Stimulated activated naive B cell treated with anti-CD40 and anti-IgM and Interleukin-4, amounts not matched to agents 10 μg/mL and 1 μg/mL and 100 μg/mL, for 72 hours (primary cell): Measurements from ENCODE around the gene DMAC2L.
A peak's percentile ranks its signal among the peaks of the same experiment; 100 is the strongest.
"Not testable (repeated sequence)": the region's sequence is repeated elsewhere in the genome, so short reads cannot be mapped to it uniquely, and the experiment has no call there.

Experiments used
- ATAC-seq, 2 donors: fragments of 150-1000 bp; cut with Tn5 transposase; replicated peaks; 2 replicates each; pipeline ENCODE4 v1.10.0; 2021; ENCODE audit warnings: moderate library complexity in 1 of 2
- DNase-seq: peaks from one replicate; pipeline ENCODE4 v3.0.0; 2021
- H3K27ac Mint-ChIP-seq: one replicate; pipeline ENCODE4 v1.8.0; 2022; ENCODE audit warnings: mild to moderate bottlenecking, mixed read lengths
- H3K27me3 Mint-ChIP-seq, 2 donors: one replicate each; pipeline ENCODE4 v1.8.0; 2022; ENCODE audit warnings: mixed read lengths in 2 of 2
- H3K36me3 Mint-ChIP-seq, 2 donors: one replicate each; pipeline ENCODE4 v1.8.0; 2022; ENCODE audit warnings: mixed read lengths in 2 of 2, mild to moderate bottlenecking in 1 of 2
- H3K4me1 Mint-ChIP-seq, 2 donors: one replicate each; pipeline ENCODE4 v1.8.0; 2022; ENCODE audit warnings: mixed read lengths in 2 of 2, mild to moderate bottlenecking in 1 of 2
- H3K4me3 Mint-ChIP-seq, 2 donors: one replicate each; pipeline ENCODE4 v1.8.0; 2022; ENCODE audit warnings: mild to moderate bottlenecking in 2 of 2, mixed read lengths in 2 of 2, moderate library complexity in 1 of 2
- H3K9me3 Mint-ChIP-seq, 2 donors: one replicate each; pipeline ENCODE4 v1.8.0; 2022; ENCODE audit warnings: mixed read lengths in 2 of 2, mild to moderate bottlenecking in 1 of 2

DMAC2L gene

DNA sequence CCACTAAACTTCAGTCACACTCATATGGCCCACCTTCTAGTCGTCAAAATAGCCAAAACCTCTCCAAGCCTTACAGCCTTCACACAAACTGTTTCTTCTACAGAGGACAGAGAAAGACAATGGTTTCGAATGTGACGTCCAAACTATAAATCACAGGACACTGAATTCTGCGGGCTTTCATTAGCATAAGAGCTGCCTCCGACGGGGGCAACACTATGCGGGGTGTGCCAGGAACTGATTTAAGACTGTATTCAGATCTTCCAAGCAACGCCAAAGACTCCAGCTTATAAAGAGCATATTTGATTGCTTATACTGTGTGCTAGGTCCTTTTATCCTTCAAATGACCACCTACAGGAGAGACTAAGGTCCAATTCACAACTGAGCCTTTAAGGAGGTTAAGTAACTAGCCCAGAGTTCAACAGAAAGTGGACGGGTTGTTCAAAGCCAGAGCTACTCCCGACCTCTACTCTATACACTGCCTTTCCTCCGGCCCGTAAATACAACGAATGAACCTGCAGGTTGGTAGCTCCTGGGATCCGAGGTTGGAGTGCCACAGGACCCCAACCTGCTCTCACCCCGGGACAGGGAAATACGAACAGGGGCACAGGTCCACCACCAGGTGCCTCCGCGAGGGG, 670 bp upstream of the DMAC2L start:
- peaks cover 0 to 4% of the 10 kb centered on the region in 2 donors for H3K9me3 Mint-ChIP-seq
- H3K36me3 Mint-ChIP-seq, result peaks cover 20 to 22% of the 10 kb centered on the region in 2 donors
- peak overlapping the region; percentile 96 for H3K27ac Mint-ChIP-seq
- H3K4me1 Mint-ChIP-seq, result peaks cover 8 to 23% of the 10 kb centered on the region in 2 donors
- no peaks in the 10 kb centered on the region for H3K27me3 Mint-ChIP-seq
- ATAC-seq (no peak), DNase-seq (no peak)
- peak overlapping the region; percentile 92 to 97 for H3K4me3 Mint-ChIP-seq

DNA sequence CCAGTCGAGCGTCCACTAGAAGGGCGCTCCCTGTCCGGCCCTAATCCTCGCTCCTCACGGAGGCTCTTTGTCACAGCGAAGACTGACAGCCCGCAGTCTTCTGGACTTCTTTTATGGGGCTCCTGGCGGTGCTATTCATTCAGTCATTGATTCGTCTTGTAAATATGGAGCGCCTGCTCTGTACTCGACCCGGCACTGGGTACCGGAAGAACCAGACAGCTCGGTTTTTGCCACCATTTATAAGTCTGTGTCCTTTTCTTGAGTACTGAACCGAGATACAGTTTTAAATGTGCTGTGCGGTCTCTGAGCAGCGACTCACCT, 570 bp downstream of the DMAC2L start:
- Mint-ChIP-seq H3K27ac (peak overlapping the region; percentile 96), H3K4me3 (peak overlapping the region; percentile 92 to 97), H3K36me3 (peaks cover 24 to 26% of the 10 kb centered on the region in 2 donors), H3K4me1 (peaks cover 12 to 35% of the 10 kb centered on the region in 2 donors), H3K27me3 (no peaks in the 10 kb centered on the region), H3K9me3 (peaks cover 0 to 4% of the 10 kb centered on the region in 2 donors)
- no peak for DNase-seq
- ATAC-seq, result peak; percentile 41 to 43

- H3K9me3 Mint-ChIP-seq, DNase-seq, H3K27me3 Mint-ChIP-seq, ATAC-seq, H3K4me3 Mint-ChIP-seq, H3K27ac Mint-ChIP-seq: not testable (repeated sequence)
- H3K36me3 Mint-ChIP-seq, result peaks cover 24 to 26% of the 10 kb centered on the region in 2 donors
- peaks cover 16 to 43% of the 10 kb centered on the region in 2 donors for H3K4me1 Mint-ChIP-seq
These were observed 2.0 kb downstream of the DMAC2L start for GRCh38 chr14:50314098-50314497.

DNA sequence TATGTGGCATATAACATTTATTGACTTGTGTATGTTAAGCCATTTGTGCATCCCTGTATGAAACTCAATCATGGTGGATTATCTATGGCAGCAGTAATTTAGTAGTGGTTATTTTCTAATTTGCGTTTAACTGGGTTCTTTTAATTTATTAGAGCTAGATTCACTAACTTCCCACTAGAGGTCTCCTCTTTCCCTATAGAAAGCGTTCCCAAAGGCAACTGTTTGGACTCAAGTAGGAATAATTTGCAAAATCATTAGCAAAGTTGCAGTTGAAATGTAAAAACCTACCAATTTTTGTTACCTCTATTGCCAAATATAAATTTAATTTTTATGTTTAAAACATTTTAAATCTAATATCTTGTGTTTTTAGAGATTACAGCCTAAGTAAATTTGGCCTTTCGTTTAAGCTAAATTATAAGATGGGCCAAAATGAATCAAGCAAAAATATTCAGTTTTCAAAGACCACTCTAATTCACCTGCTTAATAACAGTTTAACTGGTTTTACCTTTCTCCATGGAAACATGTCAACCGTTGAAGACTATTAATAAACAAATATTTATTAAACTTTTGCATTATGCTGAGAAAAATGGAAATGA, 6.0 kb downstream of the DMAC2L start:
- peaks cover 10 to 28% of the 10 kb centered on the region in 2 donors for H3K4me1 Mint-ChIP-seq
- no peaks in the 10 kb centered on the region for H3K27me3 Mint-ChIP-seq
- H3K27ac Mint-ChIP-seq, result no peak overlapping the region
- no peak overlapping the region for H3K4me3 Mint-ChIP-seq
- H3K9me3 Mint-ChIP-seq, result peaks cover 0 to 4% of the 10 kb centered on the region in 2 donors
- peaks cover 21 to 24% of the 10 kb centered on the region in 2 donors for H3K36me3 Mint-ChIP-seq
- no peak for ATAC-seq
- no peak for DNase-seq

- Mint-ChIP-seq H3K36me3 (peaks cover 19 to 21% of the 10 kb centered on the region in 2 donors), H3K4me1 (peaks cover 8 to 28% of the 10 kb centered on the region in 2 donors), H3K27me3 (no peaks in the 10 kb centered on the region), H3K27ac (no peak overlapping the region), H3K9me3 (peaks cover 0 to 1% of the 10 kb centered on the region in 2 donors), H3K4me3 (no peak overlapping the region)
- no peak for ATAC-seq
- no peak for DNase-seq
These were observed 7.2 kb downstream of the DMAC2L start for GRCh38 chr14:50319293-50319692.

- ATAC-seq, result no peak
- Mint-ChIP-seq H3K27me3 (no peaks in the 10 kb centered on the region), H3K4me3 (no peak overlapping the region), H3K36me3 (peaks cover 15 to 18% of the 10 kb centered on the region in 2 donors), H3K4me1 (peaks cover 8 to 28% of the 10 kb centered on the region in 2 donors), H3K9me3 (no peaks in the 10 kb centered on the region), H3K27ac (no peak overlapping the region)
- DNase-seq, result no peak
These were observed 7.6 kb downstream of the DMAC2L start for GRCh38 chr14:50319721-50320120.

GRCh38 chr14:50320283-50320682, 8.2 kb downstream of the DMAC2L start:
- no peak for ATAC-seq
- Mint-ChIP-seq H3K9me3 (no peaks in the 10 kb centered on the region), H3K27ac (no peak overlapping the region), H3K4me1 (peaks cover 8 to 28% of the 10 kb centered on the region in 2 donors), H3K36me3 (peaks cover 15 to 17% of the 10 kb centered on the region in 2 donors), H3K27me3 (no peaks in the 10 kb centered on the region), H3K4me3 (no peak overlapping the region)
- no peak for DNase-seq

DNA sequence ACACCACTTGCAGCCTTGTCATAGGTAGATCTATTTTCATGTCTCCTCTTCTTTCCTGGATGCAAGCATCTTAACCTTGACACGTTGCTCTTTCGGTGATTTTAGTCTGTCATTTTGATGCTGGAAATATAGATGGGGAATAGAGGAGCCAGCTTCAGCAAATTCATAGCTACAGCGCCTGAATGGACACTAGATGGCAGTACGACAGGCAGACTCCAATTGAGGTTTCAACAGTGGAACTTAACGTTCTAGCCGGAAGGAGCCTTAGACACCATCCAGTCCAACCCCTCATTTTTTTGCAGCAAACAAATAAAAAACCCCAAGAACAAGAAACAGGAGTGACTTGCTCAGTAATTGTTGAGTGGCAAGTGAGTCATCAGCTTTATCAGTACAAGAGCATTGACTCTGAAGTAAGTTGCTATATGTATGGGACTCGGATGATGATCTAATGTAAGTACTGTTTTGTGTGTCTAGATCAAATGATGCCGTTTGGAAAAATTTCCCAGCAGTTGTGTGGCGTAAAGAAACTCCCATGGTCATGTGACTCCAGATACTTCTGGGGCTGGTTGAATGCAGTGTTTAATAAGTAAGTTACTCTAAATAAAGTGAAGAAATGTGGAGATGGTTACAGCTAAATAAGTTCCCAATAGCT, 9.0 kb downstream of the DMAC2L start:
- Mint-ChIP-seq H3K4me1 (peaks cover 8 to 24% of the 10 kb centered on the region in 2 donors), H3K4me3 (no peak overlapping the region), H3K36me3 (peaks cover 13 to 15% of the 10 kb centered on the region in 2 donors), H3K9me3 (no peaks in the 10 kb centered on the region), H3K27ac (no peak overlapping the region), H3K27me3 (no peaks in the 10 kb centered on the region)
- DNase-seq (peak; percentile 52), ATAC-seq (peak; percentile 94 to 95)

DNA sequence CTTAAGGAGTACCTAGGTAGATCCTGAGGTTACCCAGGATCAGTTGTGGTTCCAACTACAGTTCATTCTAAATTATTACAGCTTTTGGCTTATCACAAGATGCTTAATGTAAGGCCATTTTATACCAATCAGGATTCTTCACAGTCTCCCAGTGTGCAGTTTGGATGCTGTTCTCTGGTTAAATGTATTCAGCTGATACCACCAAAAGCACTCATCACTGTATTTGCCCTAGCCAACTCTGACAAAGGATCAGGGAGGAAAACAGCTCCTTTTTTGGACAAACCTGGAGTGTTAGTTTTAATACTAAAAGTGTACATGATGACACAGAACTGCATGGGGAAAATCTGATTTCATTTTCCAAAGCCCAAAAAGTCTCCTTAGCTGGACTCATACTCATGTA, 19.5 kb downstream of the DMAC2L start:
- Mint-ChIP-seq H3K4me1 (peaks cover 10 to 17% of the 10 kb centered on the region in 2 donors), H3K27ac (no peak overlapping the region), H3K27me3 (no peaks in the 10 kb centered on the region), H3K9me3 (no peaks in the 10 kb centered on the region), H3K36me3 (peaks cover 11 to 21% of the 10 kb centered on the region in 2 donors), H3K4me3 (no peak overlapping the region)
- ATAC-seq, result no peak
- no peak for DNase-seq

- ATAC-seq (no peak), DNase-seq (no peak)
- Mint-ChIP-seq H3K36me3 (peaks cover 14 to 21% of the 10 kb centered on the region in 2 donors), H3K27ac (no peak overlapping the region), H3K27me3 (no peaks in the 10 kb centered on the region), H3K4me3 (no peak overlapping the region), H3K9me3 (no peaks in the 10 kb centered on the region), H3K4me1 (peaks cover 10 to 17% of the 10 kb centered on the region in 2 donors)
These were observed 20.9 kb downstream of the DMAC2L start for GRCh38 chr14:50333014-50333509.

- ATAC-seq (no peak), DNase-seq (no peak)
- Mint-ChIP-seq H3K36me3 (peaks cover 24 to 31% of the 10 kb centered on the region in 2 donors), H3K9me3 (no peaks in the 10 kb centered on the region), H3K27me3 (no peaks in the 10 kb centered on the region), H3K27ac (no peak overlapping the region), H3K4me1 (peaks cover 10 to 17% of the 10 kb centered on the region in 2 donors), H3K4me3 (no peak overlapping the region)
These were observed 22.1 kb downstream of the DMAC2L start for GRCh38 chr14:50334211-50334610.

- ATAC-seq, result peak; percentile 14 to 25
- Mint-ChIP-seq H3K4me3 (no peak overlapping the region), H3K9me3 (no peaks in the 10 kb centered on the region), H3K36me3 (peaks cover 22 to 30% of the 10 kb centered on the region in 2 donors), H3K27ac (no peak overlapping the region), H3K27me3 (no peaks in the 10 kb centered on the region), H3K4me1 (peaks cover 10 to 17% of the 10 kb centered on the region in 2 donors)
- no peak for DNase-seq
These were observed 23.3 kb downstream of the DMAC2L start for GRCh38 chr14:50335389-50335788.

DNA sequence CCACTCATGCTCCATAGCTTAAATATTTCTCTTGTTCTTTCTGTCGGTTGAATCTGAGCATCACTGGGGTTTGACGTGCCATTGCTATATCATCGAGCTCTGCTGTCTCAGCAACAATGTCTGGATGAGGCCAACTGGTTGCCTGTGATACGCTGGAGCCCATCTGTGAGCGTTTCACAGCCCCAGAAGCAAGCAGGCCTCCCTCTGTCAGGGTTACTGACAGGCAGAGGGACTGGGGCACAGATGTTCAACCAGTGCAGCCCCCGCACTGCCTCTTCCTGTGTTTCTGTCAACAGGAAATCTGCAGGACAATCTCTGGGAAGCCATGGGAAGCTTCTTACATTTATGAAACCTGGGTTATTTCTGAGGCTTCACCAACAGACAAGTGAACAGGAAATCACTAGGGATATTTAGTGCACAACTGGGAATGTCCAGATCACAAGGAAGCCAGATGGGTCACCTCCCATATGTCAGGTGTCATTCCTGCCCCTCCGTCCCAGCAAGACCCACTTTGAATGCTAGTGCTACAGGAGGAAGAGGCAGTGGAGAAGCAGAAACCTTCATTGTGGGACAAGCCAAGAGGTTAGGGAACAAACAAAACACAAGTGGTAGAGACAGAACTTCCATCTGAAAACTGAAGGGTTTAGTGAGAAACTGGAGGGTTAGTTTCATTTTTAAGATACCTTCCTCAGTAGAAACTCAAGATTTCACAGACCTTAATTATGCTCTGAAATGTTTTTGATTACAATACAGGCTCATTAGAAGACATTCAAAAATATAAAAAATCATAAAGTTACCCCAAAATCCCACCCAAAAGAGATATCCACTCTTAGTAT, 24.1 kb downstream of the DMAC2L start:
- Mint-ChIP-seq H3K36me3 (peaks cover 22 to 33% of the 10 kb centered on the region in 2 donors), H3K27me3 (no peaks in the 10 kb centered on the region), H3K4me1 (peaks cover 10 to 17% of the 10 kb centered on the region in 2 donors), H3K27ac (peak overlapping the region; percentile 17), H3K4me3 (peak overlapping the region in 1 of 2 donors; percentile 65), H3K9me3 (no peaks in the 10 kb centered on the region)
- ATAC-seq (peak; percentile 52 to 67), DNase-seq (no peak)

DNA sequence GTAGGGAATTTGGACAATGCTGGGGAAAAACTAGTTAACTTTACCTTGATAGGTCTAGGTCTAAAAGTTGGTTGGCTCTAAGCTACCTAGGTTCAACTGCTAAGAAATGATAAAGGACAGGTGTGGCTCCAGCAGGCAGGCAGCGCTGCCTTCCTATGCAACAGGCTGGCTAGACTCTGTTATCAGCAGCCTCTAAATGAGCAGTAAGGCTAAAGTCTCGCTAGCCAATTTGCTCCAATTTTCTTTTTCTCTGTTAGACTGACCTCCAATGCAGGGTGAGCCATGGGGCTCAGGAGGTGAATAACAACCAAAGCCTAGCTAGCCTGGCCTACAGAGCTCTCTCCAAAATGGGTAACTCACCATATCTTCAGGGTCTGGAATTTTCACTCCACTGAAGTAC, 26.5 kb downstream of the DMAC2L start:
- H3K36me3 Mint-ChIP-seq, result peaks cover 15 to 28% of the 10 kb centered on the region in 2 donors
- DNase-seq (no peak), ATAC-seq (no peak)
- no peak overlapping the region for H3K27ac Mint-ChIP-seq
- no peak overlapping the region for H3K4me3 Mint-ChIP-seq
- H3K27me3 Mint-ChIP-seq, result no peaks in the 10 kb centered on the region
- no peaks in the 10 kb centered on the region for H3K9me3 Mint-ChIP-seq
- peaks cover 18 to 29% of the 10 kb centered on the region in 2 donors for H3K4me1 Mint-ChIP-seq
